Measurements from ENCODE around the gene NPY5R.

The NPY5R gene

GRCh38 chr4:163343604-163344146 is at the start of gene NPY5R:
Gene NPY5R (plus strand): TSS chr4:163343892. CDS start chr4:163350274, 6,382 bp downstream.
- TF ChIP-seq, protein P1, sequence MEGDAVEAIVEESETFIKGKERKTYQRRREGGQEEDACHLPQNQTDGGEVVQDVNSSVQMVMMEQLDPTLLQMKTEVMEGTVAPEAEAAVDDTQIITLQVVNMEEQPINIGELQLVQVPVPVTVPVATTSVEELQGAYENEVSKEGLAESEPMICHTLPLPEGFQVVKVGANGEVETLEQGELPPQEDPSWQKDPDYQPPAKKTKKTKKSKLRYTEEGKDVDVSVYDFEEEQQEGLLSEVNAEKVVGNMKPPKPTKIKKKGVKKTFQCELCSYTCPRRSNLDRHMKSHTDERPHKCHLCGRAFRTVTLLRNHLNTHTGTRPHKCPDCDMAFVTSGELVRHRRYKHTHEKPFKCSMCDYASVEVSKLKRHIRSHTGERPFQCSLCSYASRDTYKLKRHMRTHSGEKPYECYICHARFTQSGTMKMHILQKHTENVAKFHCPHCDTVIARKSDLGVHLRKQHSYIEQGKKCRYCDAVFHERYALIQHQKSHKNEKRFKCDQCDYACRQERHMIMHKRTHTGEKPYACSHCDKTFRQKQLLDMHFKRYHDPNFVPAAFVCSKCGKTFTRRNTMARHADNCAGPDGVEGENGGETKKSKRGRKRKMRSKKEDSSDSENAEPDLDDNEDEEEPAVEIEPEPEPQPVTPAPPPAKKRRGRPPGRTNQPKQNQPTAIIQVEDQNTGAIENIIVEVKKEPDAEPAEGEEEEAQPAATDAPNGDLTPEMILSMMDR (conservative IDR thresholded peaks at IDR 0.05; ENCODE audit: low read depth, low read length) = no peak
- H3K4me3 ChIP-seq (ENCODE audit: low read length) = peak within 1 kb of the TSS; percentile 66
- no peak for DNase-seq (ENCODE audit: low read depth)

DNA sequence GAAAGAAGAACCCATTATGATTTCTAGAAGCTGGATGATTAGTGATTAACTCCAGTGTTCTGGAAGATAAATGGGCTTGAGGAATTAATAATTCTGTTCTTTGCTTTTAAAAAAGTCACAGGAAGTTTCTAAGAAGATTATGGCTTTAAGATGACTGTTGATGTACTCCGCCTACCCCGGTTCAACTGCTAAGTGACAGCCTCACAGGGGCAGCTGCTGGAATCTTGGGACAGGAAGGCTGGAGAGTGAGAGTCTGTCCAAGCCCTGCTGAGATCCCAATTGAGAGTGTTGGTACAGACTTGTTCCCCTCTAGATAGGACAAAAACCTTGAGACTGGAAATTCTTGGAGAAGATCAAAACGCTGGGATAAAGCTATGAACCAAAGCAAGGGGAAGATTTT is 48.6 kb upstream of the NPY5R start:
- H3K4me3 ChIP-seq (ENCODE audit: low read length) = no peak overlapping the region
- no peak for DNase-seq (ENCODE audit: low read depth)
- TF ChIP-seq, protein P1 (conservative IDR thresholded peaks at IDR 0.05; ENCODE audit: low read depth, low read length) = no peak

DNA sequence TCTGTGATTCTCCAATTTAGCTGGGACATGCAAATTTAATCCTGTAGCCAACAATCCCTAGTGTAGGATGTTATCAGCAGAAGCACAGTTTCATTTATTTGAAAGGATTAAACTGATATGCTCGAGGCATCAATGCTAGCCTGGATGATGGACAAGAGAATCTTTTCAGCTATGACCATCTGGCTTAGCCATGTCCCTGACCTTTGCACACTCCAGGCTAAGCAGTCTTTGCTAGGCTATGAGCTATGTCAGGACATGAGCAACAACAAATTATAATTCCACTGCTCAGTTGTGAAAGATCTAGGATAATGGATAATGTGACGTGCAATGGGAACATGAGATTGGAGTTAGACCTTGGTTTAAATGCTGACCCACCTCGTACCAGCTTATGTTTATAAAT is 43.2 kb upstream of the NPY5R start:
- H3K4me3 ChIP-seq (ENCODE audit: low read length) = no peak overlapping the region
- no peak for DNase-seq (ENCODE audit: low read depth)
- TF ChIP-seq, protein P1 (conservative IDR thresholded peaks at IDR 0.05; ENCODE audit: low read depth, low read length) = no peak

DNA sequence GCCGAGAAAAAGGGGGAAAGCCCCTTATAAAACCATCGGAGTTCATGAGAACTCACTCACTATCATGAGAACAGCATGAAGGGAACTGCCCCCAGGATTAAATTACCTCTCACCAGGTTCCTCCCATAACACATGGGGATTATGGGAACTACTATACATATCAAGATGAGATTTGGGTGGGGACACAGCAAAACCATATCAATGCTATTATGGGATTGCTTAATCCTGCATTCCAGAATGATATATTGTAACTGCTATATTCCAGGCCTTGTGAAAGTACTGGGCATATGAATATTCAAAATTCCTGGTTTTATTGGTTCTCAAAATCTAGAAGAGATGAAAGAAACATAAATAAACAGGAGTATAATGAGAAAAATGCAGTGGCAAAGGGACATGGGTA is 40.6 kb upstream of the NPY5R start:
- TF ChIP-seq, protein P1 (conservative IDR thresholded peaks at IDR 0.05; ENCODE audit: low read depth, low read length) = no peak
- no peak overlapping the region for H3K4me3 ChIP-seq (ENCODE audit: low read length)
- DNase-seq (ENCODE audit: low read depth) = no peak

- DNase-seq (ENCODE audit: low read depth) = no peak
- H3K4me3 ChIP-seq (ENCODE audit: low read length) = no peak overlapping the region
- TF ChIP-seq, protein P1 (conservative IDR thresholded peaks at IDR 0.05; ENCODE audit: low read depth, low read length) = no peak
These were observed 34.2 kb upstream of the NPY5R start for GRCh38 chr4:163309466-163309865.

DNA sequence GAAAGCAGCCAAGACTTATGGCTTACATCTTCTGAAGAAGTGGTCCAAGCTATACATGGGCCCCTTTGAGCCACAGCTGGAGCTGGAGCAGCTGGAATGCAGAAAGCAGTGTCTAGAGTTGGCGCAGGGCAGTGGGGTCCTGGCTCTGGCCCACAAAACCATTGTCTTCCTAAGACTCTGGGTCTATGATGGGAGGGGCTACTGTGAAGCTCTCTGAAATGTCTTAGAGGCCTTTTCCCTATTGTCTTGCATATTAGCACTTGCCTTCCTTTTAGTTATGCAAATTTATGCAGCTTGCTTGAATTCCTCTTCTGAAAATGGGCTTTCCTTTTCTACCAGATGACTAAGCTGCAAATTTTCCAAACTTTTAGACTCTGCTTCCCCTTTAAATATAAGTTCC is 26.6 kb upstream of the NPY5R start:
- H3K4me3 ChIP-seq (ENCODE audit: low read length) = no peak overlapping the region
- TF ChIP-seq, protein P1 (conservative IDR thresholded peaks at IDR 0.05; ENCODE audit: low read depth, low read length) = no peak
- no peak for DNase-seq (ENCODE audit: low read depth)

DNA sequence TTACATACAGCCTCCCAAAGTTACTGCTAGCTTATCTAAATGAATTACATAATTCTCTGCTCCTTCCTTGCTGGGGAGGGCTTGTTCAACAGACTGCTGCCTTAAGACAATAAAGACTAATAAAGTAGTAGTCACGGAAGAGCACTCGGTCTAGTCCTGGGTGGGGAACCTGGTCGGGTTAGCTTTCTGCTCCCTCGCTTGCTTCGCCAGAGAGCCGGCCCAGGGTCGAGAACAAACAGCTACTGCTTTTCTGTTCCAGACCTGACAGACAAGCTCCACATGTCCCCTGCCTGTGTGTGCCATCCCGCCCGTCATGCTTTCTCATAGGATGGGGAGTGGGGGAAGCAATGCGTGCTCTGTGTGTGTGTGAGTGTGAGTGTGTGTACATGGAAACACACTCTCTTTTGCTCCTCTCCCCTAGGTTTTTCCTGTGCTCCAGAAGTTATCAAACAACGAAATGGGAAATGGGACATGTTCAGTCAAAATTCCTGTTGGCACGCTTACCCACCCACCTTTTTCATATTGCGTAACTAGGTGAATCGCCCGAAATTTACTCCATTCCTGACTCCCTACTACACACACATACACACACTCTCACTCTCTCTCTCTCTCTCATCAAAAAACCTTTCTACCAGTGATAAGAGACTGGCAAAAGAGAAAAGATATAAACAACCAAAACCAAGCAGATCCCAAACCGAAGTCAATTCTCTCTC is 12.6 kb upstream of the NPY5R start:
- H3K4me3 ChIP-seq (ENCODE audit: low read length) = peak overlapping the region; percentile 61
- TF ChIP-seq, protein P1 (conservative IDR thresholded peaks at IDR 0.05; ENCODE audit: low read depth, low read length) = no peak
- no peak for DNase-seq (ENCODE audit: low read depth)
